ENCODE results near the gene TSPAN10.
"Not testable (repeated sequence)": the region's sequence is repeated elsewhere in the genome, so short reads cannot be mapped to it uniquely, and the experiment has no call there.

Gene TSPAN10

GRCh38 chr17:81636505-81637288 lies at the start of gene TSPAN10, which contains the start of gene NPLOC4:
Gene TSPAN10 (plus strand): TSS chr17:81637196. CDS start chr17:81642413, 5,217 bp downstream.
Gene NPLOC4 (minus strand): TSS chr17:81637112. CDS start chr17:81636930, 182 bp downstream.
- in situ Hi-C loops (cut with MboI; ENCODE audit: low sequenced_read_pairs) = no loop called here

- in situ Hi-C loops (cut with MboI; ENCODE audit: low sequenced_read_pairs) = no loop called here
Measured at GRCh38 chr17:81589612-81590011, 47.4 kb upstream of the TSPAN10 start.

- in situ Hi-C loops (cut with MboI; ENCODE audit: low sequenced_read_pairs) = no loop called here
Measured at GRCh38 chr17:81590121-81590520, 46.9 kb upstream of the TSPAN10 start.

GRCh38 chr17:81591971-81592370 lies 45.0 kb upstream of the TSPAN10 start:
- in situ Hi-C loops (cut with MboI; ENCODE audit: low sequenced_read_pairs) = no loop called here

GRCh38 chr17:81593105-81593871 lies 43.7 kb upstream of the TSPAN10 start:
- in situ Hi-C loops (cut with MboI; ENCODE audit: low sequenced_read_pairs) = no loop called here

- in situ Hi-C loops (cut with MboI; ENCODE audit: low sequenced_read_pairs) = no loop called here
Measured at GRCh38 chr17:81599719-81600486, 37.1 kb upstream of the TSPAN10 start.

- in situ Hi-C loops (cut with MboI; ENCODE audit: low sequenced_read_pairs) = no loop called here
Measured at GRCh38 chr17:81601525-81602120, 35.4 kb upstream of the TSPAN10 start.

- in situ Hi-C loops (cut with MboI; ENCODE audit: low sequenced_read_pairs) = no loop called here
Measured at GRCh38 chr17:81603846-81604610, 33.0 kb upstream of the TSPAN10 start.

GRCh38 chr17:81607431-81607830 lies 29.6 kb upstream of the TSPAN10 start:
- in situ Hi-C loops (cut with MboI; ENCODE audit: low sequenced_read_pairs) = no loop called here

GRCh38 chr17:81608082-81608481 lies 28.9 kb upstream of the TSPAN10 start:
- in situ Hi-C loops (cut with MboI; ENCODE audit: low sequenced_read_pairs) = no loop called here

GRCh38 chr17:81608605-81609004 lies 28.4 kb upstream of the TSPAN10 start:
- in situ Hi-C loops (cut with MboI; ENCODE audit: low sequenced_read_pairs) = no loop called here

GRCh38 chr17:81609541-81610311 lies 27.3 kb upstream of the TSPAN10 start:
- in situ Hi-C loops (cut with MboI; ENCODE audit: low sequenced_read_pairs) = no loop called here

GRCh38 chr17:81612172-81612970 lies 24.6 kb upstream of the TSPAN10 start:
- in situ Hi-C loops (cut with MboI; ENCODE audit: low sequenced_read_pairs) = no loop called here

- in situ Hi-C loops (cut with MboI; ENCODE audit: low sequenced_read_pairs) = no loop called here
Measured at GRCh38 chr17:81615401-81615930, 21.5 kb upstream of the TSPAN10 start.

- in situ Hi-C loops (cut with MboI; ENCODE audit: low sequenced_read_pairs) = no loop called here
Measured at GRCh38 chr17:81616877-81617276, 20.1 kb upstream of the TSPAN10 start.

GRCh38 chr17:81618307-81618706 lies 18.7 kb upstream of the TSPAN10 start:
- in situ Hi-C loops (cut with MboI; ENCODE audit: low sequenced_read_pairs) = not testable (repeated sequence)

GRCh38 chr17:81621494-81622130 lies 15.4 kb upstream of the TSPAN10 start:
- in situ Hi-C loops (cut with MboI; ENCODE audit: low sequenced_read_pairs) = no loop called here

GRCh38 chr17:81630274-81630673 lies 6.7 kb upstream of the TSPAN10 start:
- in situ Hi-C loops (cut with MboI; ENCODE audit: low sequenced_read_pairs) = no loop called here
